ENCODE results near the gene GPX4.

GPX4 gene

DNA sequence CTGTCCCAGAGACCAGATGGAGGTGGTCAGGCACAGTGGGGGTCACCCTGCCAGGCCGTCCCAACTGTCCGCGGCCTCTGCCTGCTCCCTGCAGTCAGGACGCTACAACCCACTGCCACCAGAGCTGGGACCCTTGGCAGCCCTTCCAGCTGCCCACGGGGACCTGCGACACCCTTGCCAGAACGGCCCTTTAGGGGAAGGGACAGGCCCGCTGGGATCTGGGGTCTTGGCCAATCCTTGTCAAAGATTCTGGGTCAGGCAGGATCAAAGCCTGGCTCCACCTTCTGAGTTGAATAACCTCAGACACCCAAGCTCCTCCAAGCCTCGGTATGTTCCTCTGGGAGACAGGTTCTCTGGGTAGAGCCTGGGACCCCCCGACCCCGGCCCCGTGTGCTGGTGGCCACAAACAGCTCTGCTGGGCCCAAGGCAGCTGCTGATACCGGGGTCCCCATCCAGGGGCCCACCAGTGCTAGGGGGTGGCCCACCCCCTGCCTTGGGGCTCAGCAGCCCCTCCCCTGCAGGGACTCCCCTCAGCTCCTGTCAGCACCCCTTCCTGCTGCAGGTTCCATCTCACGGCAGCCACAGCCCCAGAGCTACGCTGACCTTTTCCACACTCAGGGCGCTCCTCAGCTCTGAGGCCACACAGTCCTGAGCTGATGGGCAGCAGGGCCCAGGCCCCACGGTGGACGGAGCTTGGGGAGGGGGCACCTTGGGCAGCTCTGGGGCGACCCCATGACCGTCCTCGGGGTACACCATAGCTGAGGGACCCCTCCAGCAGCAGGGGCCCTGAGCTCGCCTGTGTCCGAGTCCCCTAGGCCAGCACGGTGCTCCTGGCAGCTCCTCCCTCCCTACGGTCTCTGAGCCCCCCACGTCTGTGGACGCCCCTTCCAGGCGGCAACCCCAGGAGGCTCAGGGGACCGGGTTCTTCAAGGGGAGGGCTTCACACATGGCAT is 51.8 kb downstream of the GPX4 start:
- H3K36me3 ChIP-seq (ENCODE audit: control insufficient read depth, insufficient read depth, low read length): no peaks in the 10 kb centered on the region
- no peak overlapping the region for H3K4me3 ChIP-seq (ENCODE audit: low read depth, low read length)
- no peaks in the 10 kb centered on the region for H3K27me3 ChIP-seq (ENCODE audit: control insufficient read depth, insufficient read depth, low read length)
- TF ChIP-seq, protein P1, sequence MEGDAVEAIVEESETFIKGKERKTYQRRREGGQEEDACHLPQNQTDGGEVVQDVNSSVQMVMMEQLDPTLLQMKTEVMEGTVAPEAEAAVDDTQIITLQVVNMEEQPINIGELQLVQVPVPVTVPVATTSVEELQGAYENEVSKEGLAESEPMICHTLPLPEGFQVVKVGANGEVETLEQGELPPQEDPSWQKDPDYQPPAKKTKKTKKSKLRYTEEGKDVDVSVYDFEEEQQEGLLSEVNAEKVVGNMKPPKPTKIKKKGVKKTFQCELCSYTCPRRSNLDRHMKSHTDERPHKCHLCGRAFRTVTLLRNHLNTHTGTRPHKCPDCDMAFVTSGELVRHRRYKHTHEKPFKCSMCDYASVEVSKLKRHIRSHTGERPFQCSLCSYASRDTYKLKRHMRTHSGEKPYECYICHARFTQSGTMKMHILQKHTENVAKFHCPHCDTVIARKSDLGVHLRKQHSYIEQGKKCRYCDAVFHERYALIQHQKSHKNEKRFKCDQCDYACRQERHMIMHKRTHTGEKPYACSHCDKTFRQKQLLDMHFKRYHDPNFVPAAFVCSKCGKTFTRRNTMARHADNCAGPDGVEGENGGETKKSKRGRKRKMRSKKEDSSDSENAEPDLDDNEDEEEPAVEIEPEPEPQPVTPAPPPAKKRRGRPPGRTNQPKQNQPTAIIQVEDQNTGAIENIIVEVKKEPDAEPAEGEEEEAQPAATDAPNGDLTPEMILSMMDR (IDR thresholded peaks at IDR 0.05): no peak
- no peak overlapping the region for H2AFZ ChIP-seq
- peak overlapping the region; percentile 73 for H3K27ac ChIP-seq
- no peaks in the 10 kb centered on the region for H3K9me3 ChIP-seq (ENCODE audit: control insufficient read depth, low read length)
- peaks cover 26% of the 10 kb centered on the region for H3K79me2 ChIP-seq
- no peak overlapping the region for H3K9ac ChIP-seq
- no peak overlapping the region for H3K4me2 ChIP-seq (ENCODE audit: low read length)
- H3K4me1 ChIP-seq: no peaks in the 10 kb centered on the region
